Measurements from ENCODE around the gene EXOG.

Gene EXOG

GRCh38 chr3:38538773-38539353 is 42.7 kb downstream of the EXOG start:
- H3K4me3 ChIP-seq, result no peak overlapping the region
- no peak overlapping the region for H3K27ac ChIP-seq

GRCh38 chr3:38541806-38542205 is 45.7 kb downstream of the EXOG start:
- no peak overlapping the region for H3K27ac ChIP-seq
- H3K4me3 ChIP-seq, result no peak overlapping the region

- H3K27ac ChIP-seq, result no peak overlapping the region
- H3K4me3 ChIP-seq, result no peak overlapping the region
Observed at GRCh38 chr3:38542401-38543298, 46.5 kb downstream of the EXOG start.

GRCh38 chr3:38543586-38543985 is 47.4 kb downstream of the EXOG start:
- Histone ChIP-seq H3K27ac (no peak overlapping the region), H3K4me3 (no peak overlapping the region)

- Histone ChIP-seq H3K27ac (no peak overlapping the region), H3K4me3 (no peak overlapping the region)
Observed at GRCh38 chr3:38544926-38545325, 48.8 kb downstream of the EXOG start.

- Histone ChIP-seq H3K27ac (no peak overlapping the region), H3K4me3 (no peak overlapping the region)
Observed at GRCh38 chr3:38545550-38545949, 49.4 kb downstream of the EXOG start.

GRCh38 chr3:38545983-38546382 is 49.8 kb downstream of the EXOG start:
- Histone ChIP-seq H3K27ac (no peak overlapping the region), H3K4me3 (no peak overlapping the region)

- Histone ChIP-seq H3K27ac (no peak overlapping the region), H3K4me3 (no peak overlapping the region)
Observed at GRCh38 chr3:38548154-38548931, 52.2 kb downstream of the EXOG start.

- Histone ChIP-seq H3K27ac (no peak overlapping the region), H3K4me3 (no peak overlapping the region)
Observed at GRCh38 chr3:38549082-38549481, 52.9 kb downstream of the EXOG start.

- no peak overlapping the region for H3K27ac ChIP-seq
- H3K4me3 ChIP-seq, result no peak overlapping the region
Observed at GRCh38 chr3:38549486-38549885, 53.3 kb downstream of the EXOG start.

- Histone ChIP-seq H3K27ac (no peak overlapping the region), H3K4me3 (no peak overlapping the region)
Observed at GRCh38 chr3:38549957-38550840, 54.1 kb downstream of the EXOG start.

- no peak overlapping the region for H3K4me3 ChIP-seq
- no peak overlapping the region for H3K27ac ChIP-seq
Observed at GRCh38 chr3:38551026-38551832, 55.1 kb downstream of the EXOG start.

- Histone ChIP-seq H3K27ac (no peak overlapping the region), H3K4me3 (no peak overlapping the region)
Observed at GRCh38 chr3:38552364-38552763, 56.2 kb downstream of the EXOG start.

- Histone ChIP-seq H3K4me3 (no peak overlapping the region), H3K27ac (no peak overlapping the region)
Observed at GRCh38 chr3:38553071-38553470, 56.9 kb downstream of the EXOG start.

GRCh38 chr3:38554127-38554827 is 58.1 kb downstream of the EXOG start:
- H3K27ac ChIP-seq, result no peak overlapping the region
- H3K4me3 ChIP-seq, result no peak overlapping the region

- no peak overlapping the region for H3K27ac ChIP-seq
- H3K4me3 ChIP-seq, result no peak overlapping the region
Observed at GRCh38 chr3:38555149-38555840, 59.2 kb downstream of the EXOG start.

- H3K27ac ChIP-seq, result no peak overlapping the region
- H3K4me3 ChIP-seq, result no peak overlapping the region
Observed at GRCh38 chr3:38555926-38556325, 59.8 kb downstream of the EXOG start.
